ENCODE data around the gene TMEM14A. TPM values are rescaled to one million over a fixed set of nuclear protein-coding genes. Genes with fewer than 3 reads are reported as not detected.

Gene TMEM14A
- total RNA-seq, 2 donors from 2014 or later = 9.2 to 12.6 TPM

- Histone ChIP-seq H3K9me3 (ENCODE audit: control insufficient read depth, low read length) (no peaks in the 10 kb centered on the region), H3K27me3 (ENCODE audit: control insufficient read depth, insufficient read depth, low read length, poor library complexity, severe bottlenecking) (no peaks in the 10 kb centered on the region), H3K27ac (ENCODE audit: low read depth, low read length) (no peak overlapping the region), H3K9ac (ENCODE audit: extremely low read depth, low read length, poor library complexity, severe bottlenecking) (no peak overlapping the region), H3K36me3 (ENCODE audit: control insufficient read depth, insufficient read depth, low read length) (no peaks in the 10 kb centered on the region), H3K4me1 (ENCODE audit: control insufficient read depth, insufficient read depth, low read length) (peaks cover 3% of the 10 kb centered on the region), H3K4me3 (ENCODE audit: low read length) (no peak overlapping the region)
- no peaks in the 10 kb centered on the region for H3K36me3 Mint-ChIP-seq (ENCODE audit: low read depth)
- no peak for DNase-seq
- no peaks in the 10 kb centered on the region for H3K27me3 Mint-ChIP-seq (ENCODE audit: insufficient read depth)
- no peaks in the 10 kb centered on the region for H3K9me3 Mint-ChIP-seq
- WGBS, 2 experiments (ENCODE audit: insufficient coverage in 1 of 2, insufficient read length in 1 of 2) = 77 to 89% methylated on average over 2 of the region's 2 CpGs
- TF ChIP-seq CTCF (conservative IDR thresholded peaks at IDR 0.05) = no peak
- H3K27ac Mint-ChIP-seq = no peak overlapping the region
- no peak overlapping the region for H3K4me3 Mint-ChIP-seq
- H3K4me1 Mint-ChIP-seq = peaks cover 7% of the 10 kb centered on the region
These were observed 34.1 kb upstream of the TMEM14A start for GRCh38 chr6:52636830-52637229.

DNA sequence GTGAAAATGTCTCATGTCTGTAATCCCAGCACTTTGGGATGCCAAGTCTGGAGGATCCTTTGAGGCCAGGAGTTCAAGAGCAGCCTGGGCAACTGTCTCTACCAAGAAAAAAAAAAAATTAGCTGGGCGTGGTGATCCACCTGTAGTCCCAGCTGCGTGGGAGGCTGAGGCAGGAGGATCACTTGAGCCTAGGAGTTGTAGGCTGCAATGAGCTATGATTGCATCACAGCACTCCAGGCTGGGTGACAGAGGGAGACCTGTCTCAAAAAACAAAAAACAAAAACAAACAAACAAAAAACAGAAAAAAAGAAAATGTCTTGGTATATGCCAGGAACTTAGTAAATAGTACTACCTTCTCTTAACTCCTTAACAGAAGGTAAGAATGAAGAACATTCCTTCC lies 31.4 kb upstream of the TMEM14A start:
- Mint-ChIP-seq H3K4me3 (no peak overlapping the region), H3K27ac (no peak overlapping the region), H3K9me3 (no peaks in the 10 kb centered on the region), H3K4me1 (peaks cover 23% of the 10 kb centered on the region), H3K27me3 (ENCODE audit: insufficient read depth) (no peaks in the 10 kb centered on the region), H3K36me3 (ENCODE audit: low read depth) (no peaks in the 10 kb centered on the region)
- no peaks in the 10 kb centered on the region for H3K27me3 ChIP-seq (ENCODE audit: control insufficient read depth, insufficient read depth, low read length, poor library complexity, severe bottlenecking)
- peaks cover 11% of the 10 kb centered on the region for H3K4me1 ChIP-seq (ENCODE audit: control insufficient read depth, insufficient read depth, low read length)
- no peak overlapping the region for H3K27ac ChIP-seq (ENCODE audit: low read depth, low read length)
- no peak overlapping the region for H3K4me3 ChIP-seq (ENCODE audit: low read length)
- no peak for DNase-seq
- no peak for TF ChIP-seq CTCF (conservative IDR thresholded peaks at IDR 0.05)
- H3K36me3 ChIP-seq (ENCODE audit: control insufficient read depth, insufficient read depth, low read length) = no peaks in the 10 kb centered on the region
- H3K9ac ChIP-seq (ENCODE audit: extremely low read depth, low read length, poor library complexity, severe bottlenecking) = no peak overlapping the region
- WGBS, 2 experiments (ENCODE audit: insufficient coverage in 1 of 2, insufficient read length in 1 of 2) = 97 to 100% methylated on average over 2 of the region's 2 CpGs
- no peaks in the 10 kb centered on the region for H3K9me3 ChIP-seq (ENCODE audit: control insufficient read depth, low read length)

- no peak for TF ChIP-seq CTCF (conservative IDR thresholded peaks at IDR 0.05)
- no peak overlapping the region for H3K4me3 Mint-ChIP-seq
- H3K36me3 Mint-ChIP-seq (ENCODE audit: low read depth) = no peaks in the 10 kb centered on the region
- Histone ChIP-seq H3K27me3 (ENCODE audit: control insufficient read depth, insufficient read depth, low read length, poor library complexity, severe bottlenecking) (no peaks in the 10 kb centered on the region), H3K36me3 (ENCODE audit: control insufficient read depth, insufficient read depth, low read length) (no peaks in the 10 kb centered on the region), H3K27ac (ENCODE audit: low read depth, low read length) (no peak overlapping the region), H3K4me1 (ENCODE audit: control insufficient read depth, insufficient read depth, low read length) (peaks cover 11% of the 10 kb centered on the region), H3K9ac (ENCODE audit: extremely low read depth, low read length, poor library complexity, severe bottlenecking) (no peak overlapping the region), H3K9me3 (ENCODE audit: control insufficient read depth, low read length) (no peaks in the 10 kb centered on the region), H3K4me3 (ENCODE audit: low read length) (no peak overlapping the region)
- WGBS, 2 experiments (ENCODE audit: insufficient coverage in 1 of 2, insufficient read length in 1 of 2) = 87 to 89% methylated on average over 8 to 11 of the region's 11 CpGs
- no peaks in the 10 kb centered on the region for H3K9me3 Mint-ChIP-seq
- peaks cover 23% of the 10 kb centered on the region for H3K4me1 Mint-ChIP-seq
- H3K27me3 Mint-ChIP-seq (ENCODE audit: insufficient read depth) = no peaks in the 10 kb centered on the region
- no peak overlapping the region for H3K27ac Mint-ChIP-seq
- DNase-seq = no peak
These were observed 30.7 kb upstream of the TMEM14A start for GRCh38 chr6:52640170-52640569.

All from endodermal cell (in vitro differentiated cells).